GM06990 (cell line): ENCODE measurements around the gene RRP9.
A peak's percentile ranks its signal among the peaks of the same experiment; 100 is the strongest.
"Not testable (repeated sequence)": the region's sequence is repeated elsewhere in the genome, so short reads cannot be mapped to it uniquely, and the experiment has no call there.

Source experiments
- DNase-seq: peaks from one replicate; pipeline ENCODE4 v3.0.0-alpha.2; 2011; ENCODE audit not compliant: insufficient read length; ENCODE audit errors: extremely low read depth
- H3K27me3 ChIP-seq: replicated peaks from 2 replicates; pipeline ENCODE4 v1.6.0; 2011; ENCODE audit warnings: low read length; ENCODE audit not compliant: control insufficient read depth, insufficient read depth
- H3K36me3 ChIP-seq: 2 replicates; pipeline ENCODE4 v1.5.1; 2011; ENCODE audit warnings: low read length; ENCODE audit not compliant: control insufficient read depth, insufficient read depth
- H3K4me3 ChIP-seq: replicated peaks from 2 replicates; pipeline ENCODE4 v1.5.1; 2011; ENCODE audit warnings: low read depth, mild to moderate bottlenecking, control low read depth, low read length
- CTCF ChIP-seq: IDR thresholded peaks from 2 replicates; pipeline ENCODE4 v1.5.1; 2011; ENCODE audit warnings: low read length, control low read depth, mild to moderate bottlenecking, inconsistent platforms; ENCODE audit not compliant: insufficient read depth, poor library complexity, severe bottlenecking

RRP9 gene

GRCh38 chr3:51941798-51942602 lies at the start of gene RRP9, which contains the start of gene PARP3:
RRP9 (minus strand) TSS chr3:51941904; CDS start chr3:51941867, 37 bp downstream.
PARP3 (plus strand) TSS chr3:51942363; CDS start chr3:51943356, 993 bp downstream.
- Histone ChIP-seq H3K36me3 (peaks cover 25% of the 10 kb centered on the region), H3K27me3 (no peaks in the 10 kb centered on the region), H3K4me3 (peak within 1 kb of the TSS; percentile 91)
- TF ChIP-seq CTCF = peak; percentile 98
- DNase-seq = peak; percentile 100

- not testable (repeated sequence) for H3K27me3 ChIP-seq, H3K4me3 ChIP-seq, DNase-seq
- peaks cover 20% of the 10 kb centered on the region for H3K36me3 ChIP-seq
Observed at GRCh38 chr3:51990501-51990971, 48.8 kb upstream of the RRP9 start.

- no peaks in the 10 kb centered on the region for H3K27me3 ChIP-seq
- no peak for DNase-seq
- H3K36me3 ChIP-seq = peaks cover 11% of the 10 kb centered on the region
- TF ChIP-seq CTCF = no peak
- no peak overlapping the region for H3K4me3 ChIP-seq
Observed at GRCh38 chr3:51988286-51989146, 46.8 kb upstream of the RRP9 start.

- Histone ChIP-seq H3K27me3 (no peaks in the 10 kb centered on the region), H3K36me3 (peaks cover 5% of the 10 kb centered on the region), H3K4me3 (no peak overlapping the region)
- TF ChIP-seq CTCF = no peak
- no peak for DNase-seq
Observed at GRCh38 chr3:51987568-51987967, 45.9 kb upstream of the RRP9 start.

- Histone ChIP-seq H3K4me3 (no peak overlapping the region), H3K36me3 (no peaks in the 10 kb centered on the region; the same call in none of the 2 replicates), H3K27me3 (no peaks in the 10 kb centered on the region)
- no peak for TF ChIP-seq CTCF
- no peak for DNase-seq
Observed at GRCh38 chr3:51986010-51986947, 44.6 kb upstream of the RRP9 start.
